Measurements from ENCODE around the gene DYNLT1.

Gene DYNLT1

DNA sequence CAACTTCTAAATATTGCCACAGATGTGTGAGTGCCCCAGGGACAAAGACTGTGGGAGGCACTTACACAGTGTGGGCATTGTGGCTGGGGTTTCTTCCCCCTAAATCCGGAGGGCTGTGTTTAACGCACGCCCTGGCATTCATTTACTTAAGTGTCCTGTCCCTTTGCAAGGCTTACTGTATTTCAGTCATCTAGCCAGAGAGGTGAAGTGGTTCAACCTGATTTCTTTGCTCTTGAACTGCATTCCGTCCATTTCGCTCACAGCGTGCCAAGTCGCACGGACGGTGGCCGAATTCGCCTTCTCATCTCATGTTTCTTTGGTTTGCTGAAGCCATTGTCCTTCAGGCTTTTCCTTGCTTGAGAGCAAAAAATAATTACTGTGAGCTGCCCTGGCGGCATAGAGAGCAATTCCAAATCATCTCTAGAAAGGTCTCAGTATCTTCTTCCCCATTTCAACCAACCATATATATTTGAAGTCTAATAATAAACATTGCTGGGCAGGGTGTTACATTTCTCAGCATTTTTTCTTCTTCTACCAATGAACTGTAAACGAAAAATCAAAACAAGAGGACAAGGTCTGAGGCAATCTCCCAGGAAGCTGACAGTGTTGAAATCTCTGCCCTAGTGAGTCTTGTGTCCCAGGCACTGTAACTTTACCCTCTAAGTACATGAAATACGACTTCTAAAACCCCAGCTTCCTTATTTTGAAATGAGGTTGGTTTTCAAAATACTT is 22.3 kb upstream of the DYNLT1 start:
- Mint-ChIP-seq H3K36me3 (ENCODE audit: low read depth) (no peaks in the 10 kb centered on the region), H3K9me3 (no peaks in the 10 kb centered on the region), H3K4me3 (no peak overlapping the region), H3K4me1 (peaks cover 52% of the 10 kb centered on the region), H3K27ac (no peak overlapping the region), H3K27me3 (ENCODE audit: low read depth, poor library complexity) (peaks cover 23% of the 10 kb centered on the region)
- DNase-seq = no peak
- TF ChIP-seq, protein P1, sequence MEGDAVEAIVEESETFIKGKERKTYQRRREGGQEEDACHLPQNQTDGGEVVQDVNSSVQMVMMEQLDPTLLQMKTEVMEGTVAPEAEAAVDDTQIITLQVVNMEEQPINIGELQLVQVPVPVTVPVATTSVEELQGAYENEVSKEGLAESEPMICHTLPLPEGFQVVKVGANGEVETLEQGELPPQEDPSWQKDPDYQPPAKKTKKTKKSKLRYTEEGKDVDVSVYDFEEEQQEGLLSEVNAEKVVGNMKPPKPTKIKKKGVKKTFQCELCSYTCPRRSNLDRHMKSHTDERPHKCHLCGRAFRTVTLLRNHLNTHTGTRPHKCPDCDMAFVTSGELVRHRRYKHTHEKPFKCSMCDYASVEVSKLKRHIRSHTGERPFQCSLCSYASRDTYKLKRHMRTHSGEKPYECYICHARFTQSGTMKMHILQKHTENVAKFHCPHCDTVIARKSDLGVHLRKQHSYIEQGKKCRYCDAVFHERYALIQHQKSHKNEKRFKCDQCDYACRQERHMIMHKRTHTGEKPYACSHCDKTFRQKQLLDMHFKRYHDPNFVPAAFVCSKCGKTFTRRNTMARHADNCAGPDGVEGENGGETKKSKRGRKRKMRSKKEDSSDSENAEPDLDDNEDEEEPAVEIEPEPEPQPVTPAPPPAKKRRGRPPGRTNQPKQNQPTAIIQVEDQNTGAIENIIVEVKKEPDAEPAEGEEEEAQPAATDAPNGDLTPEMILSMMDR (IDR thresholded peaks at IDR 0.05) = no peak

GRCh38 chr6:158665332-158665731 is 20.8 kb upstream of the DYNLT1 start:
- no peaks in the 10 kb centered on the region for H3K36me3 Mint-ChIP-seq (ENCODE audit: low read depth)
- DNase-seq = no peak
- peaks cover 52% of the 10 kb centered on the region for H3K4me1 Mint-ChIP-seq
- H3K4me3 Mint-ChIP-seq = no peak overlapping the region
- H3K27me3 Mint-ChIP-seq (ENCODE audit: low read depth, poor library complexity) = peaks cover 21% of the 10 kb centered on the region
- H3K9me3 Mint-ChIP-seq = no peaks in the 10 kb centered on the region
- H3K27ac Mint-ChIP-seq = no peak overlapping the region
- TF ChIP-seq, protein P1 (IDR thresholded peaks at IDR 0.05) = no peak

DNA sequence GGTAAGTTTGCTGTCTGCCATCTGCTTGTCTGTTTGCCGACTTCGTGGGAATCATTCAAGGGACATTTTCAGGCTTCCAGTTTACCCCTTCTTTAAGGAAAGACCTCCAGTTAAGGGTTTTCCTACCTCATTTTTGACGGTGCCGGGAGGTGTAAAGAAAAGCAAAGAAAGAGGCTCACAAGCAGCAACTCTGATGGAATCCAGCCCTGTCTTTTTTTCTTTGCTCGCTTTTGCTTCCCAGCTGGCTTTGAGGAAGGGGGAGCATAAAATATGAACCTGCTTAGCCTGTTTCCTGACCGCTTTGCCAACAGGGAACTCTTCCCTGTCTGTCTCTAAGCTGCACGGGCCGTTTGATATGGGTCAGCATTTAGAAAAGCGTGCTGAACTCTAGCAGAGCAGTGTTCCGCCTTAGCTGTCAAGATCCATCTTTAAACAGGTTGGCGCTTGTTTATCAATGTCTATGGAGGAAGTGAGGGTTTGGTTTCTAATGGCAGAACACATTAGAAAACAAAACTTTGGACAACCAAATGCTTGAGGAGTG is 19.2 kb upstream of the DYNLT1 start:
- H3K9me3 Mint-ChIP-seq = no peaks in the 10 kb centered on the region
- H3K4me1 Mint-ChIP-seq = peaks cover 41% of the 10 kb centered on the region
- H3K36me3 Mint-ChIP-seq (ENCODE audit: low read depth) = no peaks in the 10 kb centered on the region
- no peak for DNase-seq
- TF ChIP-seq, protein P1 (IDR thresholded peaks at IDR 0.05) = no peak
- H3K27me3 Mint-ChIP-seq (ENCODE audit: low read depth, poor library complexity) = peaks cover 16% of the 10 kb centered on the region
- H3K27ac Mint-ChIP-seq = no peak overlapping the region
- H3K4me3 Mint-ChIP-seq = no peak overlapping the region

DNA sequence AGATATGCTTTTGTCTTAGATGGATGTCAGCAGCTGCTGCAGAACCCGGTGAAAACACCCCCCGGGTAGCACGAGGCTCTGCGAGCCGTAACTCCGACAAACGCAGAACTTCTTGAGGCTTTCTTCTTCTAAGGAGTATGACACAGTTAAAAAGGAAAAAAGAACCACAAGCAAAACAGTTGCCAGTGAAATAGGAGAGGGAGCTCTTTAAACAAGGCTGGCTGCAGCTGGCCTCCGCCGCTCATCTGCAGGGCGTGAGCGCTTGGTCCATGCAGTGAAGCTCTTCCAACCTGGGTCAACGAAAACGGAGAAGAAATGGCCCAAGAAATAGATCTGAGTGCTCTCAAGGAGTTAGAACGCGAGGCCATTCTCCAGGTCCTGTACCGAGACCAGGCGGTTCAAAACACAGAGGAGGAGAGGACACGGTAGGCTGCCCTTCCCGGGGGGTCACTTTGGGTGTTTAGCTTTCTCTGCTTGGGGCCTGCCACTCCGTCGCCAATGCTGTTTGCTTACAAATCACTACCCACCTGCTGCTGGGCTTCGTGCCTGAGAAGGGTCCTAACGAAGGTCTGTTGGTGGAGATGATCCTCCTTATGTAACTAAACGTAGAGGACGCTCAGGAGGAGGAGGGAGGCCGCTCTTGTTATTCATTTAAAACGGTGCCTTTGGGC is 18.5 kb upstream of the DYNLT1 start:
- H3K27me3 Mint-ChIP-seq (ENCODE audit: low read depth, poor library complexity) = peaks cover 13% of the 10 kb centered on the region
- H3K4me1 Mint-ChIP-seq = peaks cover 37% of the 10 kb centered on the region
- DNase-seq = peak; percentile 16
- peak overlapping the region; percentile 54 for H3K27ac Mint-ChIP-seq
- no peaks in the 10 kb centered on the region for H3K36me3 Mint-ChIP-seq (ENCODE audit: low read depth)
- H3K4me3 Mint-ChIP-seq = peak overlapping the region; percentile 39
- H3K9me3 Mint-ChIP-seq = no peaks in the 10 kb centered on the region
- TF ChIP-seq, protein P1 (IDR thresholded peaks at IDR 0.05) = no peak

DNA sequence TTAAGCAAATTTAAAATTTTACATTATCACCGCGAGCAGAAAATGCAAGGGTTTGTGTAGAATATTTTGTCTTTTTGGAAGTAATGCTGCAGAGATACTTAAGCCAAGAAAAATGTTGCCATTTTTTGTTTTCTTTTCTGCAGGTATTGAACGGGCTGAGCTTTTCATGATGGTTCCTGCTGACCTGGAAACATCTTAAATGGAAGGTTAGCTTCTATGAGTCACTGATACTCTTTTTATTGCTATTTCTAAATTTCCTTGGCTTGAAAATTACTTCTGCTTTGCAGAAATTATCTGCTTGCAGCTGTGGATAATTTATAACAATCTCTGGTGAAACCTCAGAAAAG is 18.0 kb upstream of the DYNLT1 start:
- Mint-ChIP-seq H3K27ac (no peak overlapping the region), H3K4me1 (peaks cover 35% of the 10 kb centered on the region), H3K27me3 (ENCODE audit: low read depth, poor library complexity) (peaks cover 13% of the 10 kb centered on the region), H3K9me3 (no peaks in the 10 kb centered on the region), H3K36me3 (ENCODE audit: low read depth) (no peaks in the 10 kb centered on the region), H3K4me3 (no peak overlapping the region)
- TF ChIP-seq, protein P1 (IDR thresholded peaks at IDR 0.05) = no peak
- no peak for DNase-seq

All from nephron progenitor cell (in vitro differentiated cells).